SK-N-SH (cell line): ENCODE measurements around the gene PACC1. TPM values are rescaled to one million over a fixed set of nuclear protein-coding genes. Genes with fewer than 3 reads are reported as not detected.

Experiments used
- CTCF ChIA-PET: fragments of 300-600, 350-600 bp; formaldehyde crosslinking; extraction: SDS; loops from one replicate; lab custom pipeline; 2021; lab: Yijun Ruan, JAX
- POLR2A ChIA-PET: fragments of 350-600 bp; sonication (Branson Sonifier 250); formaldehyde crosslinking; extraction: SDS; loops from one replicate; lab custom pipeline; 2020; ENCODE audit warnings: antibody characterized with exemption, inconsistent platforms; lab: Yijun Ruan, JAX
- DNase-seq: peaks from one replicate; pipeline ENCODE4 v3.0.0; 2012
- H2AFZ ChIP-seq: fragments of 200-600 bp; sonication (generic); 2 replicates; pipeline ENCODE4 v1.8.1; 2016; ENCODE audit warnings: antibody characterized with exemption, mild to moderate bottlenecking, low read depth
- H3F3A ChIP-seq: fragments of 200-600 bp; sonication (generic); replicated peaks from 2 replicates; pipeline ENCODE3; 2016; ENCODE audit warnings: antibody characterized with exemption, mild to moderate bottlenecking; ENCODE audit not compliant: insufficient read depth
- H3K27ac ChIP-seq, 2 experiments: fragments of 200-500 bp in 1 of 2; fragments of 200-600 bp in 1 of 2; sonication (Bioruptor generic) in 1 of 2; sonication (generic), shearing (Covaris generic) in 1 of 2; 2 replicates each; pipeline versions ENCODE4 v1.5.1 to v1.6.1; 2014 to 2016; ENCODE audit warnings: low read depth in 2 of 2, inconsistent platforms in 1 of 2, low read length in 1 of 2, mild to moderate bottlenecking in 1 of 2, mixed read lengths in 1 of 2
- H3K27me3 ChIP-seq: fragments of 200-600 bp; sonication (generic), shearing (Covaris generic); 2 replicates; pipeline ENCODE4 v1.6.1; 2016; ENCODE audit warnings: mixed run types; ENCODE audit not compliant: insufficient read depth
- H3K36me3 ChIP-seq, 2 experiments: fragments of 200-500 bp in 1 of 2; fragments of 200-600 bp in 1 of 2; sonication (Bioruptor generic) in 1 of 2; sonication (generic) in 1 of 2; replicated peaks in 1 of 2; 2 replicates each; pipeline versions ENCODE3 to v1.5.1; 2014 to 2016; ENCODE audit warnings: low read length in 1 of 2, mild to moderate bottlenecking in 1 of 2; ENCODE audit not compliant: insufficient read depth in 2 of 2, control insufficient read depth in 1 of 2
- H3K4me1 ChIP-seq, 2 experiments: fragments of 200-500 bp in 1 of 2; fragments of 200-600 bp in 1 of 2; sonication (Bioruptor generic) in 1 of 2; sonication (generic), shearing (Covaris generic) in 1 of 2; 2 replicates each; pipeline versions ENCODE4 v1.5.1 to v1.6.1; 2014 to 2016; ENCODE audit warnings: low read depth in 1 of 2, low read length in 1 of 2, mixed run types in 1 of 2; ENCODE audit not compliant: insufficient read depth in 2 of 2, control insufficient read depth in 1 of 2
- H3K4me2 ChIP-seq: fragments of 200-600 bp; sonication (generic), shearing (Covaris generic); 2 replicates; pipeline ENCODE4 v1.6.1; 2017; ENCODE audit warnings: mixed run types
- H3K4me3 ChIP-seq, 2 experiments: fragments of 200-500 bp in 1 of 2; fragments of 200-600 bp in 1 of 2; sonication (Bioruptor generic) in 1 of 2; sonication (generic), shearing (Covaris generic) in 1 of 2; 2 replicates each; pipeline versions ENCODE4 v1.5.1 to v1.8.1; 2014 to 2016; ENCODE audit warnings: low read depth in 2 of 2, inconsistent platforms in 1 of 2, low read length in 1 of 2, mild to moderate bottlenecking in 1 of 2, mixed read lengths in 1 of 2, moderate library complexity in 1 of 2
- H3K79me2 ChIP-seq: fragments of 200-600 bp; sonication (generic); 2 replicates; pipeline ENCODE4 v1.8.1; 2017; ENCODE audit warnings: mild to moderate bottlenecking; ENCODE audit not compliant: insufficient read depth
- H3K9ac ChIP-seq: fragments of 200-600 bp; sonication (generic); 2 replicates; pipeline ENCODE4 v1.6.1; 2017; ENCODE audit warnings: mixed run types
- H3K9me2 ChIP-seq: fragments of 200-600 bp; sonication (generic); 2 replicates; pipeline ENCODE4 v1.6.1; 2017; ENCODE audit warnings: mixed run types
- H3K9me3 ChIP-seq: fragments of 200-600 bp; sonication (generic); 2 replicates; pipeline ENCODE4 v1.6.1; 2017; ENCODE audit warnings: mixed run types, mild to moderate bottlenecking, moderate library complexity
- H4K20me1 ChIP-seq: fragments of 200-600 bp; sonication (generic); 2 replicates; pipeline ENCODE4 v1.6.1; 2017; ENCODE audit warnings: mild to moderate bottlenecking, mixed run types; ENCODE audit not compliant: insufficient read depth
- CTCF ChIP-seq: fragments of 200-600 bp; sonication (generic); IDR thresholded peaks from 2 replicates; pipeline ENCODE4 v1.6.1; 2017; ENCODE audit warnings: antibody characterized with exemption, mild to moderate bottlenecking, moderate library complexity
- EZH2phosphoT487 ChIP-seq: fragments of 200-600 bp; sonication (generic); IDR thresholded peaks from 2 replicates; pipeline ENCODE4 v1.6.1; 2017; ENCODE audit warnings: low read depth, mixed run types, mild to moderate bottlenecking, antibody characterized with exemption, moderate library complexity, borderline replicate concordance
- FOSL2 ChIP-seq: IDR thresholded peaks from 2 replicates; pipeline ENCODE4 v1.4.0; 2012; ENCODE audit warnings: low read depth, mild to moderate bottlenecking, moderate library complexity, borderline replicate concordance
- PBX3 ChIP-seq: IDR thresholded peaks from 2 replicates; pipeline ENCODE4; 2012
- RCOR1 ChIP-seq: fragments of 150-350 bp; IDR thresholded peaks from 2 replicates; pipeline ENCODE4 v1.6.1; 2017; ENCODE audit warnings: antibody characterized with exemption, low read length
- TCF12 ChIP-seq: IDR thresholded peaks from 2 replicates; pipeline ENCODE4 v1.4.0; 2012
- WGBS: methylation state at CpG from one replicate; pipeline ENCODE4 v1.1.6; 2017; ENCODE audit warnings: low lambda C conversion rate; 5-methylcytosine and 5-hydroxymethylcytosine counted together
- polyA plus RNA-seq, 3 experiments: library from polyadenylated mRNA; depleted of rRNA; stranded (reverse); fragments of >200 nt; gene quantifications; 2 replicates each; pipeline ENCODE4 v1.2.3, GENCODE V29; 2012
- TF ChIP-seq, protein P1 (sequence below): IDR thresholded peaks from 2 replicates; pipeline ENCODE4 v1.6.1; 2012; ENCODE audit warnings: mild to moderate bottlenecking, low read depth, low read length, moderate library complexity

The PACC1 gene
- polyA plus RNA-seq, 1 of the 3 experiments (the other 2 are of a cell fraction): 23.1 TPM

- H3K9me2 ChIP-seq: no peaks in the 10 kb centered on the region
- no peaks in the 10 kb centered on the region for H4K20me1 ChIP-seq
- peaks cover 0 to 14% of the 10 kb centered on the region in 2 experiments; a peak in 1 of 4 replicates for H3K4me1 ChIP-seq
- no peaks in the 10 kb centered on the region for H3K9me3 ChIP-seq
- WGBS: 87% methylated on average over 2 of the region's 2 CpGs
- H2AFZ ChIP-seq: no peak overlapping the region
- no peak overlapping the region for H3K4me2 ChIP-seq
- POLR2A ChIA-PET: no interaction called here
- TF ChIP-seq TCF12: no peak
- TF ChIP-seq EZH2phosphoT487: no peak
- TF ChIP-seq CTCF: no peak
- H3K27ac ChIP-seq: no peak overlapping the region
- peaks cover 8% of the 10 kb centered on the region for H3K79me2 ChIP-seq
- no peak overlapping the region for H3K9ac ChIP-seq
- H3K27me3 ChIP-seq: no peaks in the 10 kb centered on the region
- no peak overlapping the region for H3K4me3 ChIP-seq
- H3K36me3 ChIP-seq: no peaks in the 10 kb centered on the region
- no peak for DNase-seq
- CTCF ChIA-PET: interaction anchor here (0.7 to 2.0 kb wide), 2 partner anchors 25 to 780 kb away, joined by 3 to 17 read pairs; no protein-coding TSS in a partner anchor
- peaks cover 3% of the 10 kb centered on the region for H3F3A ChIP-seq
Measured at GRCh38 chr1:212430416-212430815, 15.7 kb upstream of the PACC1 start.

GRCh38 chr1:212428496-212428895 is 13.8 kb upstream of the PACC1 start:
- ChIA-PET POLR2A (interaction anchor here (0.6 kb wide), 1 partner anchor 366 kb away, joined by 3 read pairs; no protein-coding TSS in a partner anchor), CTCF (interaction anchor here (1.9 kb wide), 1 partner anchor 27 kb away, joined by 10 read pairs; no protein-coding TSS in a partner anchor)
- DNase-seq: no peak
- Histone ChIP-seq H3K4me1 (peaks cover 0 to 5% of the 10 kb centered on the region in 2 experiments; a peak in 1 of 4 replicates), H3F3A (peaks cover 3% of the 10 kb centered on the region), H3K9me2 (no peaks in the 10 kb centered on the region), H3K36me3 (no peaks in the 10 kb centered on the region), H3K4me3 (no peak overlapping the region), H3K9ac (no peak overlapping the region), H3K27me3 (no peaks in the 10 kb centered on the region), H2AFZ (no peak overlapping the region), H3K27ac (no peak overlapping the region), H3K79me2 (peaks cover 5% of the 10 kb centered on the region; the same call in 1 of the 2 replicates), H3K4me2 (no peak overlapping the region), H4K20me1 (no peaks in the 10 kb centered on the region), H3K9me3 (no peaks in the 10 kb centered on the region)
- TF ChIP-seq PBX3 (no peak), RCOR1 (no peak), FOSL2 (no peak), TCF12 (no peak), EZH2phosphoT487 (no peak)
- TF ChIP-seq, protein P1, sequence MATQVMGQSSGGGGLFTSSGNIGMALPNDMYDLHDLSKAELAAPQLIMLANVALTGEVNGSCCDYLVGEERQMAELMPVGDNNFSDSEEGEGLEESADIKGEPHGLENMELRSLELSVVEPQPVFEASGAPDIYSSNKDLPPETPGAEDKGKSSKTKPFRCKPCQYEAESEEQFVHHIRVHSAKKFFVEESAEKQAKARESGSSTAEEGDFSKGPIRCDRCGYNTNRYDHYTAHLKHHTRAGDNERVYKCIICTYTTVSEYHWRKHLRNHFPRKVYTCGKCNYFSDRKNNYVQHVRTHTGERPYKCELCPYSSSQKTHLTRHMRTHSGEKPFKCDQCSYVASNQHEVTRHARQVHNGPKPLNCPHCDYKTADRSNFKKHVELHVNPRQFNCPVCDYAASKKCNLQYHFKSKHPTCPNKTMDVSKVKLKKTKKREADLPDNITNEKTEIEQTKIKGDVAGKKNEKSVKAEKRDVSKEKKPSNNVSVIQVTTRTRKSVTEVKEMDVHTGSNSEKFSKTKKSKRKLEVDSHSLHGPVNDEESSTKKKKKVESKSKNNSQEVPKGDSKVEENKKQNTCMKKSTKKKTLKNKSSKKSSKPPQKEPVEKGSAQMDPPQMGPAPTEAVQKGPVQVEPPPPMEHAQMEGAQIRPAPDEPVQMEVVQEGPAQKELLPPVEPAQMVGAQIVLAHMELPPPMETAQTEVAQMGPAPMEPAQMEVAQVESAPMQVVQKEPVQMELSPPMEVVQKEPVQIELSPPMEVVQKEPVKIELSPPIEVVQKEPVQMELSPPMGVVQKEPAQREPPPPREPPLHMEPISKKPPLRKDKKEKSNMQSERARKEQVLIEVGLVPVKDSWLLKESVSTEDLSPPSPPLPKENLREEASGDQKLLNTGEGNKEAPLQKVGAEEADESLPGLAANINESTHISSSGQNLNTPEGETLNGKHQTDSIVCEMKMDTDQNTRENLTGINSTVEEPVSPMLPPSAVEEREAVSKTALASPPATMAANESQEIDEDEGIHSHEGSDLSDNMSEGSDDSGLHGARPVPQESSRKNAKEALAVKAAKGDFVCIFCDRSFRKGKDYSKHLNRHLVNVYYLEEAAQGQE: no peak
- WGBS: 81% methylated on average over 5 of the region's 5 CpGs
